IPS-15b (cell line): Measurements from ENCODE around the gene KCNQ2.

Experiments used
- H3K27me3 ChIP-seq: one replicate; pipeline ENCODE4 v1.6.1; 2013; ENCODE audit warnings: low read length; ENCODE audit not compliant: control insufficient read depth, insufficient read depth
- H3K36me3 ChIP-seq: one replicate; pipeline ENCODE4 v1.6.1; 2013; ENCODE audit warnings: low read length; ENCODE audit not compliant: control insufficient read depth, insufficient read depth
- H3K4me1 ChIP-seq: one replicate; pipeline ENCODE4 v1.6.1; 2013; ENCODE audit warnings: mild to moderate bottlenecking, low read length; ENCODE audit not compliant: control insufficient read depth, insufficient read depth
- H3K4me3 ChIP-seq: one replicate; pipeline ENCODE4 v1.5.1; 2013; ENCODE audit warnings: low read depth, low read length
- H3K9ac ChIP-seq: one replicate; pipeline ENCODE4 v1.6.1; 2013; ENCODE audit warnings: low read depth, mild to moderate bottlenecking, low read length
- H3K9me3 ChIP-seq: one replicate; pipeline ENCODE4 v1.6.1; 2013; ENCODE audit warnings: mild to moderate bottlenecking, low read length; ENCODE audit not compliant: control insufficient read depth, insufficient read depth

Gene KCNQ2

DNA sequence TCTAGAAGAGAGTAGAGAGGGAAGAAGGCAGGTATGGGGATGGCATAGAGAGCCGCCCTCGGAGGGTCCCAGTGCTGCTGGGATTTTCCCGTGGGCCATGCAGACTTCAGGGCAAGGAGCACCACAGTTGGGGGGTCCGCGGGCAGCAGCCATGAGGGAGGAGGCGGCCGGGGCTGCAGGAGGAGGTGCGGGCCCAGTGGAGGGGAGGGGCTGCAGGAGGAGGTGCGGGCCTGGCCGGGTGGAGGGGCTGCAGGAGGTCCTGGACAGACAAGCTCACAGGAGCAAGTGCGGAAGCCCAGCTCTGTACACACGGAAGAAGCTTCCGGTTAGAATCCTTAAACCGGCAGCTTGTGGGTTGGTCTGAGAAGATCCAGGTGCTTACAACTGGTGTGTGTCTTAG, 76.7 kb downstream of the KCNQ2 start:
- Histone ChIP-seq H3K9me3 (no peaks in the 10 kb centered on the region), H3K36me3 (no peaks in the 10 kb centered on the region), H3K27me3 (no peaks in the 10 kb centered on the region), H3K9ac (no peak overlapping the region), H3K4me1 (peaks cover 4% of the 10 kb centered on the region), H3K4me3 (no peak overlapping the region)

DNA sequence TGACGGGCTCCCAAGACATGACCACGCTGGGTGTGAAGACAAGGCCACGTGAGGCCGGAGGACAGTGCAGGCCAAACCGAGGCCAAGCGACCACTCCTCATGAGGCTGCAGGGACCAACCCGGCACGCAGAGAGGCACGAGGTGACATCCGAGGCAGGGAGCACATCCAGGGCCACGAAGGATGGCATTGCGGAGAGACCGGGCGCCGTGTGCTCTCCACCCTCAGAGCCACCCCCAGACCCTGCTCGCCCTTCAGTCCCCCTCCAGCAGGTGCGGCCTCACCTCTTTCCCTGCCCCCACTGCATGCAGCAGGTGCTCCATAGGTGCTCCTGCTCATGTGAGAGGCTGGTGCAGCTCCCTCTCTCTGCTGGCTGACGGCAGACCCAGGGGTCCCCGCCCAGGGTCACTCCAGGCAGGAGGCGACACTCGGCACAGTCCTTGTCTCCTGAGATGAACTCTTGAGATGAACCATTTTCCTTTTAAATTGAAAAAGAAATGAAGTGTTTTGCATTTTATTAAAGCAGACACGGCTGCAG, 77.5 kb downstream of the KCNQ2 start:
- Histone ChIP-seq H3K9ac (no peak overlapping the region), H3K4me1 (peaks cover 4% of the 10 kb centered on the region), H3K4me3 (no peak overlapping the region), H3K9me3 (no peaks in the 10 kb centered on the region), H3K36me3 (no peaks in the 10 kb centered on the region), H3K27me3 (no peaks in the 10 kb centered on the region)

DNA sequence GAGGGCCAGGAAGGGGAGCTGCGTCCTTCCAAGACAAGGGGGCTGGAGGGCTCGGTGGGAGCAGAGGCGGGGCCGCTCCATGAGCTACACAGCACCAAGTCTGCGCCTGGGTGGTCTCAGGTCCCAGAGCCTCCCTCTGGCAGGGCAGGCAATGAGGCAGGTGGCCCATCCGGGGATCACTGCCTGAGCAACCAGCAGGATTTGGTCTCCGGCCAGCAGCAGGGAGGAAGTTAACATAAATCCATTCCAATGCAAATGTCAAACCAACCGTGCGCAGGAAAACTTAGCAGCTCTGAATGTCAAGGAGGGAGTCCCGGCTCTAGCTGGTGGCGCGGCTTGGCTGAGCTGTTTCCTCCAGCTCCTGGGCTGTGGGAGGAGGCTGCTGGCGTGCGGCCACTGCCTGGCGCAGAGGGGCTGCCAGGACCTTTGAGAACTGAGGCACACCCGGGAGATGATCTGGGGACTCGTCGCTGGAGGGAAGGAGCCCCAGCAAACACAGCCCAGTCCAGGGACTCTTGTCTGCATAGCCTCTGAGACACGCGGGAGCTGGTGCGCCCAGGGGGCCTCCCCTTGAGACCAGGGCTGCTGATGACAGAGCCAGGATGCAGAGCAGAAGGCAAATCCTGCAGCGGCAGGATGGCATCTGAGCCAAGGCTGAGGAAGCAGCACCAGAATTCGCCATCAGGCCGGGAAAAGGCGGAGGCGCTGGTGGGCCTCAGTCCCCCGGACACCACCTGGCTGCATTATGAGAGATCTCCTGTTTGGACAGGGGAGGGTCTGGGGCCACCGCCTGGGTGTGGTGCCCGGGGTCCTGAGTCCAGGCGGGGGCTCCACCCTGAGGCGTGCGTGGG, 78.2 kb downstream of the KCNQ2 start:
- no peaks in the 10 kb centered on the region for H3K27me3 ChIP-seq
- H3K36me3 ChIP-seq: no peaks in the 10 kb centered on the region
- H3K9me3 ChIP-seq: no peaks in the 10 kb centered on the region
- peak overlapping the region; percentile 13 for H3K4me3 ChIP-seq
- peaks cover 4% of the 10 kb centered on the region for H3K4me1 ChIP-seq
- peak overlapping the region; percentile 37 for H3K9ac ChIP-seq

DNA sequence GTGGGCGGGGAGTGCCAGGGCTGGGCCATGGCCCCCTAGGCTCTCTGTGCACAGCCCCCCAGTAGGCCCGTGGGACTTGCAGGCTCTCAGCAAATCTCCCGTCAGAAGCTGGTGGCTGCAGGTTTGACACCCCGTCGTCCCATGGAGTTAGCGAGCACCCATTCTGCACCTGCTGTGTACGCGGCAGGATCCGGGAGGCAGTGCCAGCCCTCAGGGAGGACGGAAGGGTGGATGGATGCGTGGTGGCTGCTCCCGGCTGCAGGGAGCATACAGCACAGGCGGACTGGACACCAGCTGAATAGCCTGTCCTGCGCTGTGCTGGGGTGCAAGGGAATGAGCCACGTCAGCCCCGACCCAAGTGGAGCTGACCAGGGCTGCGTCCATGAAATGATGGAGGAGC, 78.9 kb downstream of the KCNQ2 start:
- Histone ChIP-seq H3K27me3 (no peaks in the 10 kb centered on the region), H3K4me1 (peaks cover 4% of the 10 kb centered on the region), H3K9ac (no peak overlapping the region), H3K36me3 (no peaks in the 10 kb centered on the region), H3K4me3 (no peak overlapping the region), H3K9me3 (no peaks in the 10 kb centered on the region)

DNA sequence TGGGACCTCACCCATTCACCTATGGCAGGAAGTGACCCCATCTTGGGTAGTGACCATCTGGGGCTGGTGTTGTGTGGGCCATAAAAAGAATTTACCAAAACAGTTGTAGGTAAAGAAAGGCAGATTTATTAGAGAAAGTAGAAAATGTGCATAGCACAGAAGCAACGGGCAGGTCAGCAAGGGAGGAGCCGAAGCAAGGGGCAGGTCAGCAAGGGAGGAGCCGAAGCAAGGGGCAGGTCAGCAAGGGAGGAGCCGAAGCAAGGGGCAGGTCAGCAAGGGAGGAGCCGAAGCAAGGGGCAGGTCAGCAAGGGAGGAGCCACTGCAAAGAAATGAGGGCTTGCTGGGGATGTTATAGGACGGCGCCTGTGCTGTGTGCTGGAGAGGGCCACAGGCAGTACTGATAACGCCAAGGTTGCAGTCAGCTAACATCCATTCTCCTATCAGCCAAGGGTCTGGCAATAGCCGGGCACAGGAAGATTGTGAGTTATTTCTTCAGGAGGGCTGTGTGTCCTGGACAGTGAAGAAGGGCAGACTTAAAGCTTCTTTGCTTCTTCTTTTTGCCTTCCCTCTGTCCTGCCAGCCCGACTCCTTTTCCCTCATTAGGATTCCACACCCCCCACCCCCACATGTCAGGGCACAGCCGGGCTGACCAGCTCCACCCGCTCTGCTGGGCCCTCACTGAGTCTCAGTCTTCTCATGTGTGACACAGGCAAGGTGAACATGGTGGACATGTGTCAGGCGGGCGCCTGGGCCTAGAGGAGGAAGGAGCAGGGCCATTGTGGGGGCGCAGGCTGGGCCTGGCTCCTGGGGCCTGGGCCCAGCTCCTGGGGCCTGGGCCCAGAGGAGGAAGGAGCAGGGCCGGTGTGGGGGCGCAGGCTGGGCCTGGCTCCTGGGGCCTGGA, 79.7 kb downstream of the KCNQ2 start:
- H3K9me3 ChIP-seq: no peaks in the 10 kb centered on the region
- H3K36me3 ChIP-seq: no peaks in the 10 kb centered on the region
- H3K27me3 ChIP-seq: no peaks in the 10 kb centered on the region
- no peak overlapping the region for H3K4me3 ChIP-seq
- no peak overlapping the region for H3K9ac ChIP-seq
- peaks cover 4% of the 10 kb centered on the region for H3K4me1 ChIP-seq

DNA sequence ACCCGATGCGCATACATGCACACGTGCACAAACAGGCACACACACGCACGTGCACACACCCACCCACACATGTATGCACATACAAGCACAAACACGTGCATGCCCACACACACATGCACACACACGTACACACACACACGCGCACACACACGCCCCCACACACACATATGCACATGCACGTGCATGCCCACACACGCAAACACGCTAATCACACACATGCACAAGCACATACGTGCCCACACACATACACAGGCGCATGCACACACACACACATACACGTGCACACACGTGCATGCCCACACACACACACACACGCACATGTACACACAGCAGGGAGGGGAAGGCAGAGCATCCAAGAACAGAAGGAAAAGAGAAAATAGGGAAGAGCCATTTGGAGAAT, 84.5 kb downstream of the KCNQ2 start:
- Histone ChIP-seq H3K36me3 (no peaks in the 10 kb centered on the region), H3K9ac (no peak overlapping the region), H3K9me3 (peaks cover 4% of the 10 kb centered on the region), H3K4me1 (no peaks in the 10 kb centered on the region), H3K4me3 (no peak overlapping the region), H3K27me3 (no peaks in the 10 kb centered on the region)

DNA sequence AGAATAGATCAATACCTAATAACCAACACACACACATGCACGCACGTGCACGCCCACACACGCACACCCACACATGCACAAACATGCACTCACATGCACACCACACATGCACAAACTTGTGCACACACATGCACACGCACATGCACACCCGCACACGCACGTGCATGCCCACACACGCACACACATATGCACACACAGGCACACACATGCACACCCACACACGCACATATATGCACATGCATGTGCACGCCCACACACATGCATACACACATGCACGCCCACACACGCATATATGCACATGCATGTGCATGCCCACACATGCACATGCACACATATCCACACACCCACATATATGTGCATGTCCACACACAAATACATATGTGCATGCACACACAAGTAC, 85.1 kb downstream of the KCNQ2 start:
- Histone ChIP-seq H3K4me3 (no peak overlapping the region), H3K27me3 (no peaks in the 10 kb centered on the region), H3K36me3 (no peaks in the 10 kb centered on the region), H3K9me3 (peaks cover 4% of the 10 kb centered on the region), H3K4me1 (no peaks in the 10 kb centered on the region), H3K9ac (no peak overlapping the region)

DNA sequence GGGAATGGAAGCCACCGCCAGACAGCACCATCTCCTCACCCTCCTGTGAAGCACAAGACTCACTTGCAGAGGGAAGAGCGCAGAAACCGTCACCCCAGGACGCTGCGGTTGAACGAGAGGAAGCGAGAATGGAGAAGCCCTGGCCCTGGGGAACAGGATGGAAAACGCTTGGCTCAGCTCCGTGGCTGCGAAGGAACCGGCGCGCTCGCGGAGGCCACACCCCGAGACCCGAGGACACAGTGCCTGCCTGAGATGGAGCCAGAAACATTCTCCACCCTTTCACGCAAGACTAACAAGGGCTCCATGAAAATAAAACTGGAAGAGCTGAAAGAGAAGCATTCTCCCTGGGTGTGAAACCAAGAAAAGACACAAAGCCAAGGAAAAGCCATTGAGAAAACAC, 86.0 kb downstream of the KCNQ2 start:
- Histone ChIP-seq H3K4me3 (no peak overlapping the region), H3K9me3 (peaks cover 4% of the 10 kb centered on the region), H3K27me3 (no peaks in the 10 kb centered on the region), H3K4me1 (no peaks in the 10 kb centered on the region), H3K36me3 (no peaks in the 10 kb centered on the region), H3K9ac (no peak overlapping the region)

DNA sequence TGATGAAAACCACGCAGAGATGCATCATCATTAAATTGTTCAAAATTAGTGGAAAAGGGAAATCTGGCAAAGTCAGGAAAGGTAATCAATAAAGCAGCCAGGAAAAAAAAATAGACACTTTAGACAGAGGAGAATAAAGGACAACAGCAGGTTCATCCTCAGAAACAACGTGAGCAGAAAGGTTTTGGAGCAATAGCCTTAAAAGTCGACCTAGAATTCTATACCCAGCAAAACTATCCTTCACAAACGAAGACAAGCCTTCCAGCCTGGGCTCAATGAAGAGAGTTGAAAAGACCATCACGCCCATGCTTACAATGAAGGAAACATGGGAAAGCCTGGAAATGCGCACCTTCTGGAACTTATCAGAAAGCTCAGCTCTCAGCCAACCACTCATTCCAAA, 86.6 kb downstream of the KCNQ2 start:
- H3K4me3 ChIP-seq: no peak overlapping the region
- H3K9me3 ChIP-seq: peaks cover 4% of the 10 kb centered on the region
- no peak overlapping the region for H3K9ac ChIP-seq
- no peaks in the 10 kb centered on the region for H3K27me3 ChIP-seq
- H3K4me1 ChIP-seq: no peaks in the 10 kb centered on the region
- no peaks in the 10 kb centered on the region for H3K36me3 ChIP-seq

DNA sequence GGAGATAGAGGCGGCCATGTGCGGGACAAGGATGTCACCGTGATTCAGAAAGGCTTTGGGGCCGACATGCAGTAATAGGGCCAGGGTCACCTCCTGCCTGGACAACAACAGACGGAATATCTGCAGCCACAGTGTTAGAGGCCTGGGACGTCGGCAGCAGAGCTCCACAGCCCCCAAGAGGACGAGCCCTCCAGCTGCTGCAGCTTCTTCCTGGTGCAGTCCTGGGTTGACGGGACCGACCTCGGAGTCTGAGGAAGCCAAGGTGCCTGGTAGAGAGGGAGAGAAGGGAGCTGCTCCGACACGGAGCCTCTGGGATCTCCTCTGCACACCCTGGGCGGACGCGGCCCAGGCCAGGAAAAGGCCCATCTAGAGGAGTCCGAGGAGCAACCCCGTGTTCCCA, 88.1 kb downstream of the KCNQ2 start:
- H3K4me3 ChIP-seq: no peak overlapping the region
- H3K4me1 ChIP-seq: no peaks in the 10 kb centered on the region
- peaks cover 4% of the 10 kb centered on the region for H3K9me3 ChIP-seq
- no peaks in the 10 kb centered on the region for H3K36me3 ChIP-seq
- no peak overlapping the region for H3K9ac ChIP-seq
- H3K27me3 ChIP-seq: no peaks in the 10 kb centered on the region

DNA sequence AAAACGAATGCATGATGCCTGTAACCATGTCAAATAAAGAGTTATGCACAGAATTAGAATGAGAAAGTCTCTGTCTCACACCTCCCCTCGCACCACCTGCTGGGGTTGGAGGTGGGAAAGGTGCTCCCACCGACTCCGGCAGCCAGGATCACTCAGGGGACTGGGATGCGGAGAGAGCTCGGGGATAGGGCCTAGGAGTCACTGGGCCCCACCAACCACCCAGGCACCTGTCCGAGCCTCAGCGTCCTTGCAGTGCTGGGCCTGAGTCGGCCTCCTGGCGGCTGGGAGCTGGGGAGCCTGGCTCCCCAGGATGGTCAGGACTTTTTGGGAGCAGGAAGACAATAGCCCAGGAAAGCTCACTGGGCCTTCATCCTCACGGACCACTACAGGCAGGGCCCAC, 88.9 kb downstream of the KCNQ2 start:
- Histone ChIP-seq H3K9me3 (peaks cover 4% of the 10 kb centered on the region), H3K4me3 (no peak overlapping the region), H3K4me1 (no peaks in the 10 kb centered on the region), H3K36me3 (no peaks in the 10 kb centered on the region), H3K9ac (no peak overlapping the region), H3K27me3 (no peaks in the 10 kb centered on the region)
